Upper lobe of left lung (tissue), 6 donors: ENCODE data around the gene FDX1. TPM values are rescaled to one million over a fixed set of nuclear protein-coding genes. Genes with fewer than 3 reads are reported as not detected.
A peak's percentile ranks its signal among the peaks of the same experiment; 100 is the strongest.

Experiments used
- ATAC-seq, 2 donors: fragments of 200-7000 bp; cut with Tn5 transposase; one replicate each; pipeline ENCODE4 v1.9.1; 2022; ENCODE audit warnings: mild to moderate bottlenecking in 2 of 2, moderate library complexity in 2 of 2; ENCODE audit not compliant: low FRiP score in 2 of 2
- DNase-seq, 2 donors: peaks; one replicate each; pipeline ENCODE4 v3.0.0-alpha.2; 2019 to 2020
- H3K27ac ChIP-seq, 4 donors: fragments of 200-600 bp; sonication (generic); one replicate each; pipeline ENCODE4 v1.5.1; 2016 to 2019
- H3K27me3 ChIP-seq, 4 donors: fragments of 200-600 bp; sonication (generic); one replicate each; pipeline ENCODE4 v1.5.1; 2017 to 2019
- H3K36me3 ChIP-seq, 4 donors: fragments of 200-600 bp; sonication (generic); one replicate each; pipeline ENCODE4 v1.5.1; 2016 to 2019
- H3K4me1 ChIP-seq, 4 donors: fragments of 200-600 bp; sonication (generic); one replicate each; pipeline ENCODE4 v1.5.1; 2018 to 2019
- H3K4me3 ChIP-seq, 4 donors: fragments of 200-600 bp; sonication (generic); one replicate each; pipeline ENCODE4 v1.5.1; 2017 to 2019; ENCODE audit warnings: mild to moderate bottlenecking in 2 of 4, moderate library complexity in 1 of 4
- H3K9me3 ChIP-seq, 4 donors: fragments of 200-600 bp; sonication (generic); one replicate each; pipeline ENCODE4 v1.5.1; 2018 to 2019
- EP300 ChIP-seq, 4 donors: sonication (generic); formaldehyde crosslinking; IDR thresholded peaks; one replicate each; pipeline ENCODE4 v1.5.1; 2017; ENCODE audit warnings: antibody characterized with exemption in 4 of 4, control low read depth in 2 of 4
- POLR2A ChIP-seq, 4 donors: fragments of 450-650 bp; IDR thresholded peaks; one replicate each; pipeline ENCODE4 v1.5.1; 2016 to 2017; ENCODE audit warnings: antibody characterized with exemption in 4 of 4, mild to moderate bottlenecking in 2 of 4
- POLR2AphosphoS5 ChIP-seq, 2 donors: sonication (generic); formaldehyde crosslinking; IDR thresholded peaks; one replicate each; pipeline ENCODE4 v1.5.1; 2017; ENCODE audit warnings: antibody characterized with exemption in 2 of 2
- WGBS, 2 donors: methylation state at CpG; one replicate each; pipeline ENCODE4 v1.1.5; 2017 to 2018; 5-methylcytosine and 5-hydroxymethylcytosine counted together
- total RNA-seq, 6 donors: library from RNA; depleted of rRNA in 4 of 6; stranded (reverse); fragments of >200 nt in 4 of 6; gene quantifications; one replicate each; pipeline versions ENCODE4 v1.1.0 to v1.2.1, GENCODE V29; 2016 to 2021
- TF ChIP-seq, protein P1 (sequence below), 6 experiments: fragments of 450-650 bp in 4 of 6; fragments of 200-600 bp in 2 of 6; sonication (generic) in 2 of 6; IDR thresholded peaks; one replicate each; pipeline ENCODE4 v1.5.1; 2016 to 2019; ENCODE audit warnings: antibody characterized with exemption in 6 of 6
- donor health status: DM: no; HTN: no; CAD: no; lungs with moderate emphysema.
- donor health status: DM: no; HTN: yes; CAD: no; lungs with severe emphysema.

FDX1 gene
- total RNA-seq, 6 donors from 2014 or later = 14.7 to 26.0 (median 18.8) TPM

DNA sequence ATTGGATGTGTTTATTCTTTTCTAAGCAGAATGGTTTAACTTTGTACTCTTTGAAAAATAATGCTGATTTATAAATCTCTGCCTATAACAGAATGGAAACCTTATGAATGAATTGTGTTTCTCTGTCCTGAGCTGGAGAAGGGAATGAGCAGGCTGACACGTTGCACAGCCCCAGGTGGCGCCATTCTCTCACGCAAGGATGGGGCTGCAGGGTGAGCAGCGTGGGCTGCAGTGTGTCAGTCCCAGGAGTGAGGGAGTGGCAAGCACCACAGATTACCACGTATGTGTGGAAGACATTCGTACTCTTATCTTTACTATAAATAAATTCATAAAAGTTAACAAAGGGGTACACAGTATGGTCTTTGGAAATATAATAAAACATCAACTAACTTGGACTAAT is 33.4 kb downstream of the FDX1 start:
- Histone ChIP-seq H3K27ac (no peak overlapping the region), H3K36me3 (peaks cover 0 to 29% (median 3%) of the 10 kb centered on the region in 4 donors), H3K4me3 (no peak overlapping the region), H3K4me1 (no peaks in the 10 kb centered on the region), H3K27me3 (no peaks in the 10 kb centered on the region), H3K9me3 (no peaks in the 10 kb centered on the region)
- TF ChIP-seq EP300 (IDR thresholded peaks at IDR 0.05) (no peak), POLR2AphosphoS5 (IDR thresholded peaks at IDR 0.05) (no peak)
- TF ChIP-seq, protein P1, sequence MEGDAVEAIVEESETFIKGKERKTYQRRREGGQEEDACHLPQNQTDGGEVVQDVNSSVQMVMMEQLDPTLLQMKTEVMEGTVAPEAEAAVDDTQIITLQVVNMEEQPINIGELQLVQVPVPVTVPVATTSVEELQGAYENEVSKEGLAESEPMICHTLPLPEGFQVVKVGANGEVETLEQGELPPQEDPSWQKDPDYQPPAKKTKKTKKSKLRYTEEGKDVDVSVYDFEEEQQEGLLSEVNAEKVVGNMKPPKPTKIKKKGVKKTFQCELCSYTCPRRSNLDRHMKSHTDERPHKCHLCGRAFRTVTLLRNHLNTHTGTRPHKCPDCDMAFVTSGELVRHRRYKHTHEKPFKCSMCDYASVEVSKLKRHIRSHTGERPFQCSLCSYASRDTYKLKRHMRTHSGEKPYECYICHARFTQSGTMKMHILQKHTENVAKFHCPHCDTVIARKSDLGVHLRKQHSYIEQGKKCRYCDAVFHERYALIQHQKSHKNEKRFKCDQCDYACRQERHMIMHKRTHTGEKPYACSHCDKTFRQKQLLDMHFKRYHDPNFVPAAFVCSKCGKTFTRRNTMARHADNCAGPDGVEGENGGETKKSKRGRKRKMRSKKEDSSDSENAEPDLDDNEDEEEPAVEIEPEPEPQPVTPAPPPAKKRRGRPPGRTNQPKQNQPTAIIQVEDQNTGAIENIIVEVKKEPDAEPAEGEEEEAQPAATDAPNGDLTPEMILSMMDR (IDR thresholded peaks at IDR 0.05) = peak in 5 of 6 experiments; percentile 20 to 39 (median 33)
- DNase-seq = peak; percentile 35 to 41
- WGBS, 2 donors = 43 to 49% methylated on average over 6 of the region's 6 CpGs
- peak; percentile 77 to 95 for ATAC-seq

DNA sequence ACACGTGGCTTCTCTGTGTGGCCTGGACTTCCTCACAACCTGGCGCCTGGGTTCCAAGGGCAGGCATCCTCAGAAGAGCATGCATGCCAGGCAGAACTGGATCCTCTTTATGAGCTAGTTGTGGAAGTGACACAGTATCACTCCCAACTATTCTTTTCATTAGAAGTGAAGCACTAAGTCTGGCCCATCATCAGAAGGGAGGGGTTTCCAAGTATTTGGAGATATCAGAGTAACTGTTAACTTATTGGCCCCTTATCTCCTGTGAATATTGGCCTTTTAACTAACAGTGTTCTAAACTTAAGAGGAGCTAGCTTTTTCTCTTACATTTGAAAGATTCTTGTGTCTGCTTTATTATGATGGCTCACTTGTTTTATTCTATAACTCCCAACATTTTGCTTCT is 35.5 kb downstream of the FDX1 start:
- Histone ChIP-seq H3K9me3 (no peaks in the 10 kb centered on the region), H3K27me3 (no peaks in the 10 kb centered on the region), H3K4me1 (no peaks in the 10 kb centered on the region), H3K4me3 (no peak overlapping the region), H3K27ac (no peak overlapping the region), H3K36me3 (peaks cover 0 to 15% (median 2%) of the 10 kb centered on the region in 4 donors)
- TF ChIP-seq POLR2AphosphoS5 (IDR thresholded peaks at IDR 0.05) (no peak), POLR2A (IDR thresholded peaks at IDR 0.05) (no peak), EP300 (IDR thresholded peaks at IDR 0.05) (no peak)
- TF ChIP-seq, protein P1 (IDR thresholded peaks at IDR 0.05) = no peak
- DNase-seq = no peak
- ATAC-seq = no peak
- 95 to 100% methylated on average over 2 of the region's 2 CpGs for WGBS, 2 donors

DNA sequence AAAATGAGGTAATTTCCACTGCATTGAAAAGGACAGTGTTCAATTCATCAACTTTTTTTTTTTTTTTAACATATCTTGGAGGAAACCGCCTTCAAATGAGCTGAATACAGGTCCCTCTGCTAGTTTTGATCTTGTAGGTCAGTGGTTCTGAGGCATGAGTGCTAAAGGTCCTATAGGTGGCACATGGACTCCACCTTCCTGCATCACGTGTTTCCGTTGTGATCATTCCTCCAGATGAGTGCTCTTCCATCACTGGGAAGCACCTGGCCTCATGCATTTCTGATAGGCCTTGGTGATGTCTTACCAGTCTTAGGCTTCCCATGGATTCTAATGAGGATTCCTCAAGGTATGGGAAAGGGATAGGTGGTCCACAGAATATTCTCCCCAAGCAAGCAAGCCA is 37.8 kb downstream of the FDX1 start:
- Histone ChIP-seq H3K27me3 (no peaks in the 10 kb centered on the region), H3K36me3 (peaks cover 0 to 8% (median 2%) of the 10 kb centered on the region in 4 donors), H3K9me3 (no peaks in the 10 kb centered on the region), H3K4me1 (no peaks in the 10 kb centered on the region), H3K27ac (no peak overlapping the region), H3K4me3 (no peak overlapping the region)
- WGBS, 2 donors = 96 to 100% methylated on average over 3 of the region's 3 CpGs
- no peak for DNase-seq
- TF ChIP-seq POLR2AphosphoS5 (IDR thresholded peaks at IDR 0.05) (no peak), POLR2A (IDR thresholded peaks at IDR 0.05) (no peak), EP300 (IDR thresholded peaks at IDR 0.05) (no peak)
- TF ChIP-seq, protein P1 (IDR thresholded peaks at IDR 0.05) = no peak
- ATAC-seq = no peak

DNA sequence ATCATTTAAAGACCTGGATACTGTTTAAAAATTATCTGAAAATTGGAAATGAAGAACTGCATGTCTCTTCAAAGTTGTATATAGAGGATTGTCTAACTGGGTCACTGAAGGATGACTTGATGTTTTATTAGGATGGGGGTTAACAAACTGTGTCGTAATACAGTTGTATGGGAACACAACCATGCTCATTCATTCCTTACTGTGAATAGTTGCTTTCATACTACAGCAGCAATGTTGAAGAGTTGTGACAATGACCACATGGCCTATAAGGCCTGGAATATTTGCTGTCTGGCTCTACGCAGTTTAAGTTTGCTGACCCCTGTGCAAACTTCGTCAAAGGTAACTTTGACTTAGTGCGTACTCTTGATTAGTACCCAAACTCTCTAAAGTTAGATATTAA is 38.4 kb downstream of the FDX1 start:
- H3K4me3 ChIP-seq = no peak overlapping the region
- 94 to 96% methylated on average over 4 of the region's 4 CpGs for WGBS, 2 donors
- TF ChIP-seq POLR2A (IDR thresholded peaks at IDR 0.05) (no peak), EP300 (IDR thresholded peaks at IDR 0.05) (no peak)
- TF ChIP-seq, protein P1 (IDR thresholded peaks at IDR 0.05) = no peak
- no peaks in the 10 kb centered on the region for H3K4me1 ChIP-seq
- DNase-seq (no peak), ATAC-seq (no peak)
- H3K36me3 ChIP-seq = peaks cover 0 to 7% (median 2%) of the 10 kb centered on the region in 4 donors
- H3K9me3 ChIP-seq = no peaks in the 10 kb centered on the region
- no peaks in the 10 kb centered on the region for H3K27me3 ChIP-seq
- H3K27ac ChIP-seq = no peak overlapping the region

DNA sequence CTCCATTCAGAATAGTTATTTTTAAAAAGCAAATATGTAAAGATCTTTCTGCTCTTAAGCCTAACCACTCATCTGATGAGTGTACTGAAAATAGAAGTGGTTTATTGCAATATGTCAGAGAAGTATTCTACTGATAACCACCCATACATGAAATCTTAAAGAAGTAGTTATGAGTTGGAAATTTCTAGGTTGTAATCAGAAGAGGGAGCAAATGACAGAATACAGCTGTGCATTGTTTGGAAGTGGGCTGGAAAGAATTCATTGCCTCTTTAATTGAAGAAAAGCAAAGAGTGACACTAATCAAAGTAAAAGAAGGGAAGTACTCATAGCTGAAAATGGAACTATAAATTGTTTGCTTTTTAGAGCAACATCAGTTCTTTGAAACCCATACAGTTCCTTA is 39.4 kb downstream of the FDX1 start:
- DNase-seq = no peak

More for the DNA sequence above, 39.4 kb downstream of the FDX1 start:
- H3K27me3 ChIP-seq = no peaks in the 10 kb centered on the region
- ATAC-seq = no peak
- peaks cover 0 to 3% (median 2%) of the 10 kb centered on the region in 4 donors for H3K36me3 ChIP-seq
- H3K9me3 ChIP-seq = no peaks in the 10 kb centered on the region
- H3K4me3 ChIP-seq = no peak overlapping the region
- TF ChIP-seq EP300 (IDR thresholded peaks at IDR 0.05) (no peak), POLR2AphosphoS5 (IDR thresholded peaks at IDR 0.05) (no peak), POLR2A (IDR thresholded peaks at IDR 0.05) (no peak)
- TF ChIP-seq, protein P1 (IDR thresholded peaks at IDR 0.05) = no peak
- H3K27ac ChIP-seq = no peak overlapping the region
- H3K4me1 ChIP-seq = no peaks in the 10 kb centered on the region
